Lower lobe of right lung (tissue), 2 donors: Measurements from ENCODE around the gene CDC42BPB. TPM values are rescaled to one million over a fixed set of nuclear protein-coding genes. Genes with fewer than 3 reads are reported as not detected.

Experiments
- ATAC-seq, 2 donors: fragments of 200-7000 bp; cut with Tn5 transposase; one replicate each; pipeline ENCODE4 v1.9.1; 2020 to 2022; ENCODE audit warnings: mild to moderate bottlenecking in 2 of 2, moderate library complexity in 2 of 2
- DNase-seq: peaks from one replicate; pipeline ENCODE4 v3.0.0-alpha.2; 2020
- H3K27ac ChIP-seq: fragments of 200-600 bp; one replicate; pipeline ENCODE4 v1.8.0; 2022
- H3K27me3 ChIP-seq: fragments of 200-600 bp; one replicate; pipeline ENCODE4 v1.8.0; 2022; ENCODE audit warnings: low read depth
- H3K36me3 ChIP-seq: fragments of 200-600 bp; one replicate; pipeline ENCODE4 v1.8.0; 2022; ENCODE audit warnings: mild to moderate bottlenecking
- H3K4me1 ChIP-seq: fragments of 200-600 bp; one replicate; pipeline ENCODE4 v1.8.0; 2022
- H3K4me3 ChIP-seq: fragments of 200-600 bp; one replicate; pipeline ENCODE4 v1.8.0; 2022; ENCODE audit warnings: mild to moderate bottlenecking
- H3K9me3 ChIP-seq: fragments of 200-600 bp; one replicate; pipeline ENCODE4 v1.8.0; 2022
- intact Hi-C: fragments of 100-400 bp; cut with DNase I; formaldehyde crosslinking; loops from one replicate; pipeline ENCODE4 v1.11.0; 2022
- total RNA-seq: library from RNA; stranded (reverse); fragmentation: NEBNext Ultra II Directional; extraction: Animal tissue kit (Norgen Biotek cat#: 25700); gene quantifications from one replicate; pipeline ENCODE4 v1.2.1, GENCODE V29; 2021
- TF ChIP-seq, protein P1 (sequence below): fragments of 200-600 bp; IDR thresholded peaks from one replicate; pipeline ENCODE4 v1.8.0; 2022; ENCODE audit warnings: antibody characterized with exemption, mild to moderate bottlenecking
- donor health status: DM: no; HTN: yes; CAD: no; lungs with severe emphysema.

The CDC42BPB gene
- total RNA-seq, 1 donor from 2014 or later, result 114 TPM

GRCh38 chr14:102941419-102942011 is 115.8 kb downstream of the CDC42BPB start:
- Histone ChIP-seq H3K36me3 (peaks cover 98% of the 10 kb centered on the region), H3K27me3 (no peaks in the 10 kb centered on the region), H3K27ac (peak overlapping the region; percentile 56), H3K4me1 (peaks cover 14% of the 10 kb centered on the region), H3K4me3 (no peak overlapping the region), H3K9me3 (no peaks in the 10 kb centered on the region)
- DNase-seq, result no peak
- TF ChIP-seq, protein P1, sequence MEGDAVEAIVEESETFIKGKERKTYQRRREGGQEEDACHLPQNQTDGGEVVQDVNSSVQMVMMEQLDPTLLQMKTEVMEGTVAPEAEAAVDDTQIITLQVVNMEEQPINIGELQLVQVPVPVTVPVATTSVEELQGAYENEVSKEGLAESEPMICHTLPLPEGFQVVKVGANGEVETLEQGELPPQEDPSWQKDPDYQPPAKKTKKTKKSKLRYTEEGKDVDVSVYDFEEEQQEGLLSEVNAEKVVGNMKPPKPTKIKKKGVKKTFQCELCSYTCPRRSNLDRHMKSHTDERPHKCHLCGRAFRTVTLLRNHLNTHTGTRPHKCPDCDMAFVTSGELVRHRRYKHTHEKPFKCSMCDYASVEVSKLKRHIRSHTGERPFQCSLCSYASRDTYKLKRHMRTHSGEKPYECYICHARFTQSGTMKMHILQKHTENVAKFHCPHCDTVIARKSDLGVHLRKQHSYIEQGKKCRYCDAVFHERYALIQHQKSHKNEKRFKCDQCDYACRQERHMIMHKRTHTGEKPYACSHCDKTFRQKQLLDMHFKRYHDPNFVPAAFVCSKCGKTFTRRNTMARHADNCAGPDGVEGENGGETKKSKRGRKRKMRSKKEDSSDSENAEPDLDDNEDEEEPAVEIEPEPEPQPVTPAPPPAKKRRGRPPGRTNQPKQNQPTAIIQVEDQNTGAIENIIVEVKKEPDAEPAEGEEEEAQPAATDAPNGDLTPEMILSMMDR, result no peak
- intact Hi-C loops, result no loop called here
- ATAC-seq, result no peak

GRCh38 chr14:102940729-102941362 is 116.5 kb downstream of the CDC42BPB start:
- Histone ChIP-seq H3K36me3 (peaks cover 98% of the 10 kb centered on the region), H3K27me3 (no peaks in the 10 kb centered on the region), H3K27ac (peak overlapping the region; percentile 56), H3K4me3 (no peak overlapping the region), H3K9me3 (no peaks in the 10 kb centered on the region), H3K4me1 (peaks cover 14% of the 10 kb centered on the region)
- ATAC-seq (peak in 1 of 2 donors; percentile 4), DNase-seq (no peak)
- TF ChIP-seq, protein P1, result no peak
- intact Hi-C loops, result no loop called here

- H3K9me3 ChIP-seq, result no peaks in the 10 kb centered on the region
- H3K4me1 ChIP-seq, result peaks cover 14% of the 10 kb centered on the region
- H3K27me3 ChIP-seq, result no peaks in the 10 kb centered on the region
- peak; percentile 90 to 94 for ATAC-seq
- TF ChIP-seq, protein P1, result no peak
- intact Hi-C loops, result no loop called here
- H3K4me3 ChIP-seq, result no peak overlapping the region
- peak; percentile 92 for DNase-seq
- H3K27ac ChIP-seq, result no peak overlapping the region
- peaks cover 92% of the 10 kb centered on the region for H3K36me3 ChIP-seq
These were observed 117.4 kb downstream of the CDC42BPB start for GRCh38 chr14:102939820-102940561.

GRCh38 chr14:102939329-102939728 is 118.0 kb downstream of the CDC42BPB start:
- TF ChIP-seq, protein P1, result no peak
- no peaks in the 10 kb centered on the region for H3K9me3 ChIP-seq
- H3K36me3 ChIP-seq, result peaks cover 85% of the 10 kb centered on the region
- intact Hi-C loops, result no loop called here
- peak; percentile 52 for DNase-seq
- no peaks in the 10 kb centered on the region for H3K27me3 ChIP-seq
- ATAC-seq, result peak in 1 of 2 donors; percentile 5
- H3K4me1 ChIP-seq, result peaks cover 14% of the 10 kb centered on the region
- no peak overlapping the region for H3K4me3 ChIP-seq
- H3K27ac ChIP-seq, result no peak overlapping the region

GRCh38 chr14:102938191-102938590 is 119.2 kb downstream of the CDC42BPB start:
- H3K36me3 ChIP-seq, result peaks cover 83% of the 10 kb centered on the region
- intact Hi-C loops, result no loop called here
- TF ChIP-seq, protein P1, result no peak
- no peaks in the 10 kb centered on the region for H3K27me3 ChIP-seq
- no peaks in the 10 kb centered on the region for H3K9me3 ChIP-seq
- H3K27ac ChIP-seq, result no peak overlapping the region
- ATAC-seq (no peak), DNase-seq (peak; percentile 39)
- H3K4me3 ChIP-seq, result no peak overlapping the region
- peaks cover 14% of the 10 kb centered on the region for H3K4me1 ChIP-seq
